A673 (cell line): Measurements from ENCODE around the gene FARP1. TPM values are rescaled to one million over a fixed set of nuclear protein-coding genes. Genes with fewer than 3 reads are reported as not detected.

Experiments used
- BruUV-seq: library from RNA; stranded (reverse); fragments of 400-500 nt; replicated peaks from 2 replicates; lab custom pipeline; 2021; lab: Mats Ljungman, UMichigan
- CTCF ChIA-PET: fragments of 300-600 bp; sonication (Branson Sonifier 250); formaldehyde crosslinking; loops from one replicate; lab custom pipeline; 2022; ENCODE audit warnings: antibody characterized with exemption; lab: Charles Lee
- POLR2A ChIA-PET: fragments of 300-600 bp; sonication (Branson Sonifier 250); formaldehyde crosslinking; loops from one replicate; lab custom pipeline; 2022; ENCODE audit warnings: antibody characterized with exemption; ENCODE audit not compliant: low non-redundant PET; lab: Charles Lee
- DNase-seq: peaks from one replicate; pipeline ENCODE4 v3.0.0-alpha.2; 2015; ENCODE audit warnings: low spot score
- H3K27ac ChIP-seq: fragments of 200-600 bp; sonication (generic); 2 replicates; pipeline ENCODE4 v1.5.1; 2016; ENCODE audit warnings: mixed run types, low read depth, mild to moderate bottlenecking, mixed read lengths, antibody characterized with exemption, low read length; ENCODE audit not compliant: poor library complexity, severe bottlenecking
- H3K27me3 ChIP-seq: fragments of 200-600 bp; sonication (generic); replicated peaks from 2 replicates; pipeline ENCODE4 v1.6.1; 2017; ENCODE audit warnings: mixed run types, low read depth, mild to moderate bottlenecking, mixed read lengths, antibody characterized with exemption, low read length; ENCODE audit not compliant: insufficient read depth, poor library complexity
- H3K36me3 ChIP-seq: fragments of 200-600 bp; sonication (generic); 2 replicates; pipeline ENCODE4 v1.6.1; 2016; ENCODE audit warnings: mixed run types, mild to moderate bottlenecking, mixed read lengths, antibody characterized with exemption, low read length; ENCODE audit not compliant: insufficient read depth, poor library complexity, severe bottlenecking
- H3K4me1 ChIP-seq: fragments of 200-600 bp; sonication (generic); 2 replicates; pipeline ENCODE4 v1.6.1; 2017; ENCODE audit warnings: mixed run types, mild to moderate bottlenecking, mixed read lengths, antibody characterized with exemption, low read length; ENCODE audit not compliant: insufficient read depth, poor library complexity, severe bottlenecking
- H3K4me3 ChIP-seq: fragments of 200-600 bp; sonication (generic); 2 replicates; pipeline ENCODE4 v1.5.1; 2016; ENCODE audit warnings: low read depth, mixed run types, mild to moderate bottlenecking, mixed read lengths, low read length; ENCODE audit not compliant: poor library complexity, severe bottlenecking
- H3K9me3 ChIP-seq: fragments of 200-600 bp; sonication (generic); 2 replicates; pipeline ENCODE4 v1.6.1; 2016; ENCODE audit warnings: mixed run types, low read depth, mild to moderate bottlenecking, mixed read lengths, antibody characterized with exemption, low read length; ENCODE audit not compliant: poor library complexity, severe bottlenecking
- EZH2 ChIP-seq: fragments of 200-600 bp; sonication (generic); IDR thresholded peaks from 2 replicates; pipeline ENCODE4 v1.6.1; 2017; ENCODE audit warnings: borderline replicate concordance, low read depth, mild to moderate bottlenecking, mixed read lengths, antibody characterized with exemption, low read length; ENCODE audit not compliant: poor library complexity, severe bottlenecking
- intact Hi-C: fragments of 100-400 bp; cut with micrococcal nuclease; formaldehyde crosslinking; loops from one replicate; pipeline ENCODE4 v1.10.0; 2022; ENCODE audit not compliant: unreplicated experiment
- total RNA-seq: library from RNA; stranded (reverse); gene quantifications from 2 replicates; pipeline ENCODE4 v1.2.3, GENCODE V29; 2021
- TF ChIP-seq, protein P1 (sequence below): fragments of 300-800, 200-600 bp; sonication (generic); conservative IDR thresholded peaks from 2 replicates; pipeline ENCODE4 v1.5.1; 2017; ENCODE audit warnings: low read depth, mild to moderate bottlenecking, antibody characterized with exemption, low read length, moderate library complexity, mixed read lengths

The FARP1 gene
- total RNA-seq, 1 experiment from 2014 or later, result 177 TPM

DNA sequence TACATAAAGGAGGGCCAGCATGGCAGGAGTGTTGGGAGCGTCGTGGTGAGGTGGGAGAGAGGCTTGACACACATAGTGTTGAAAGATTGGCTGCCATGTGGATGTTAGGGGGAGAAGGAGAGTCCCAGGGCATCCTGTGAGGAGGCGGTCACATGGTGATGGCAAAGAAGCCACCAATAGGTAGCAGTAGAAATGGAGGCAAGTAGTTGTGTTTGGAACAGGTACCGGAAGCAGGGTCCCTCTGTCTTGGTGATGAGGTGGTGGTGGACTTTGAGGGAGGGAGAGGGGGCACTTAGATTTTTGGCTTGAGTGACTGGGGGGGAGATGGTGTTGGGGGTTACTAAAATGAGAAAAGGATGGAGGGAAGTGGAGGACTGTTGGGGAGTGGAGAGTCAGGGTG, 227.4 kb downstream of the FARP1 start:
- Histone ChIP-seq H3K27me3 (no peaks in the 10 kb centered on the region), H3K9me3 (peaks cover 6% of the 10 kb centered on the region), H3K4me3 (no peak overlapping the region), H3K36me3 (peaks cover 12% of the 10 kb centered on the region), H3K27ac (no peak overlapping the region), H3K4me1 (peaks cover 4% of the 10 kb centered on the region)
- TF ChIP-seq EZH2, result no peak
- TF ChIP-seq, protein P1, sequence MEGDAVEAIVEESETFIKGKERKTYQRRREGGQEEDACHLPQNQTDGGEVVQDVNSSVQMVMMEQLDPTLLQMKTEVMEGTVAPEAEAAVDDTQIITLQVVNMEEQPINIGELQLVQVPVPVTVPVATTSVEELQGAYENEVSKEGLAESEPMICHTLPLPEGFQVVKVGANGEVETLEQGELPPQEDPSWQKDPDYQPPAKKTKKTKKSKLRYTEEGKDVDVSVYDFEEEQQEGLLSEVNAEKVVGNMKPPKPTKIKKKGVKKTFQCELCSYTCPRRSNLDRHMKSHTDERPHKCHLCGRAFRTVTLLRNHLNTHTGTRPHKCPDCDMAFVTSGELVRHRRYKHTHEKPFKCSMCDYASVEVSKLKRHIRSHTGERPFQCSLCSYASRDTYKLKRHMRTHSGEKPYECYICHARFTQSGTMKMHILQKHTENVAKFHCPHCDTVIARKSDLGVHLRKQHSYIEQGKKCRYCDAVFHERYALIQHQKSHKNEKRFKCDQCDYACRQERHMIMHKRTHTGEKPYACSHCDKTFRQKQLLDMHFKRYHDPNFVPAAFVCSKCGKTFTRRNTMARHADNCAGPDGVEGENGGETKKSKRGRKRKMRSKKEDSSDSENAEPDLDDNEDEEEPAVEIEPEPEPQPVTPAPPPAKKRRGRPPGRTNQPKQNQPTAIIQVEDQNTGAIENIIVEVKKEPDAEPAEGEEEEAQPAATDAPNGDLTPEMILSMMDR, result no peak
- BruUV-seq, result no TSS peak
- POLR2A ChIA-PET, result no interaction called here
- intact Hi-C loops, result no loop called here
- DNase-seq, result no peak
- CTCF ChIA-PET, result no interaction called here

DNA sequence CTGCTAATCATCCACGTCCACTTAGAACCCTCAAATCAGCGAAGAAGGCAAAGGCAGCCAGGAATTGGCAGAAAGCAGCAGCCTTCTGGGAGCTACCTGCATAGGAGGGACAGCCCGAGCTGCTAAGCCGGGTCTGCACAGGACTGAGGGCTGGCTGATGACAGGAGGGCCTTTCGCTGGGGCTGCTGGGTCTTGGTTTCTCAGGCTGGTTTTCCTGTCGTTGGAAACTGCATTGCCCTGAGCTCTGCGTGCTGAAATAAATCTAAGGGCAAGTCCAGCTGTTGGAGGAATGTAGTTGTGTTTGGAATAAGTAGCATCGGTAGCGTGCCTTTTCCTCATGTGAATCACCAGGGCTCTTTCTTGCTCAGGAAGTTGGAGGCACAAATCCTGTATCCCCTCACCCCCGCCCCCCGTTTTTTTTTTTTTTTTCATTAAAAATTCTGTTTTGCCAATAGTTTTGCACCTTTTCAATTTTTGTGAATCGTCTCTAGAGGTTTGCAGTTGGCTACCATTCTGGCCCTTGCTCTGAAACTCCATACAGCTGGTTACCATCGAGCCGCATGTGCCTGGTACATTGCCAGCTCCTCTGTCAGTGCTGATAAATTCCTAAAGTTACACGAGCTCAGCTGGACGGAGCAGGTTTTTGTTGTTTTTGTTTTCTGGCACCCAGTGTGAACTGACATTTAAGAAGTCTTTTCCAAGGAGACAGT, 228.1 kb downstream of the FARP1 start:
- no peak overlapping the region for H3K27ac ChIP-seq
- POLR2A ChIA-PET, result interaction anchor here (0.6 kb wide), 1 partner anchor 1447 kb away, joined by 3 read pairs; no protein-coding TSS in a partner anchor

GRCh38 chr13:98371516-98372023, 228.7 kb downstream of the FARP1 start:
- POLR2A ChIA-PET, result interaction anchor here (0.6 kb wide), 1 partner anchor 1446 kb away, joined by 3 read pairs; no protein-coding TSS in a partner anchor
- BruUV-seq, result no TSS peak
- no peaks in the 10 kb centered on the region for H3K27me3 ChIP-seq
- peaks cover 6% of the 10 kb centered on the region for H3K9me3 ChIP-seq
- CTCF ChIA-PET, result no interaction called here
- TF ChIP-seq, protein P1, result no peak
- TF ChIP-seq EZH2, result no peak
- H3K4me3 ChIP-seq, result no peak overlapping the region
- H3K36me3 ChIP-seq, result peaks cover 12% of the 10 kb centered on the region
- no peak for DNase-seq
- H3K4me1 ChIP-seq, result no peaks in the 10 kb centered on the region
- intact Hi-C loops, result no loop called here
- no peak overlapping the region for H3K27ac ChIP-seq

More for the DNA sequence above, 228.1 kb downstream of the FARP1 start:
- Histone ChIP-seq H3K4me1 (no peaks in the 10 kb centered on the region), H3K36me3 (peaks cover 12% of the 10 kb centered on the region), H3K4me3 (no peak overlapping the region), H3K9me3 (peaks cover 6% of the 10 kb centered on the region), H3K27me3 (no peaks in the 10 kb centered on the region)
- CTCF ChIA-PET, result no interaction called here
- intact Hi-C loops, result no loop called here
- BruUV-seq, result no TSS peak
- DNase-seq, result peak; percentile 17
- TF ChIP-seq, protein P1, result no peak
- TF ChIP-seq EZH2, result no peak
